GM18867 (cell line): ENCODE data around the gene TSPAN1.
"Not testable (repeated sequence)": the region's sequence is repeated elsewhere in the genome, so short reads cannot be mapped to it uniquely, and the experiment has no call there.

Experiments used
- ATAC-seq: cut with Tn5 transposase; IDR thresholded peaks from one replicate; pipeline ENCODE4 v1.9.1; 2021; ENCODE audit warnings: mild to moderate bottlenecking, moderate library complexity; ENCODE audit not compliant: unreplicated experiment

The TSPAN1 gene

GRCh38 chr1:46215504-46215903 is 40.6 kb downstream of the TSPAN1 start:
- no peak for ATAC-seq

- ATAC-seq = no peak
Measured at GRCh38 chr1:46218443-46218842, 43.6 kb downstream of the TSPAN1 start.

- no peak for ATAC-seq
Measured at GRCh38 chr1:46219551-46220520, 44.9 kb downstream of the TSPAN1 start.

GRCh38 chr1:46220808-46221207 is 45.9 kb downstream of the TSPAN1 start:
- no peak for ATAC-seq

GRCh38 chr1:46221749-46222148 is 46.9 kb downstream of the TSPAN1 start:
- no peak for ATAC-seq

- ATAC-seq = not testable (repeated sequence)
Measured at GRCh38 chr1:46223055-46223454, 48.2 kb downstream of the TSPAN1 start.

GRCh38 chr1:46223472-46223943 is 48.6 kb downstream of the TSPAN1 start:
- peak; percentile 76 for ATAC-seq

- no peak for ATAC-seq
Measured at GRCh38 chr1:46224966-46225365, 50.1 kb downstream of the TSPAN1 start.

- not testable (repeated sequence) for ATAC-seq
Measured at GRCh38 chr1:46231231-46231630, 56.3 kb downstream of the TSPAN1 start.
